CD4-positive, alpha-beta memory T cell (primary cell): ENCODE measurements around the gene EPHA5. TPM values are rescaled to one million over a fixed set of nuclear protein-coding genes. Genes with fewer than 3 reads are reported as not detected.

Experiments
- CTCF ChIA-PET: fragments of 350-600 bp; sonication (Branson Sonifier 250); formaldehyde crosslinking; loops from one replicate; lab custom pipeline; 2021; ENCODE audit warnings: inconsistent platforms; ENCODE audit not compliant: partially characterized antibody; lab: Charles Lee
- POLR2A ChIA-PET: fragments of 350-600 bp; sonication (Branson Sonifier 250); formaldehyde crosslinking; loops from one replicate; lab custom pipeline; 2021; ENCODE audit not compliant: partially characterized antibody; lab: Charles Lee
- DNase-seq, 5 donors: peaks; one replicate each; pipeline versions ENCODE4 v3.0.0 to v3.0.0-alpha.2; 2020 to 2022; ENCODE audit warnings: mixed read lengths in 1 of 5
- H3K27ac ChIP-seq: one replicate; pipeline ENCODE4 v1.7.0; 2013; ENCODE audit warnings: low read depth, low read length
- H3K27me3 ChIP-seq: 2 replicates; pipeline ENCODE4 v1.7.0; 2013; ENCODE audit warnings: mild to moderate bottlenecking, low read length, moderate library complexity; ENCODE audit not compliant: insufficient read depth
- H3K36me3 ChIP-seq: 2 replicates; pipeline ENCODE4 v1.7.0; 2013; ENCODE audit warnings: mild to moderate bottlenecking, low read length, moderate library complexity; ENCODE audit not compliant: insufficient read depth
- H3K4me1 ChIP-seq: 2 replicates; pipeline ENCODE4 v1.7.0; 2013; ENCODE audit warnings: mild to moderate bottlenecking, low read length, moderate library complexity; ENCODE audit not compliant: insufficient read depth
- H3K4me3 ChIP-seq, 2 donors: one replicate each; pipeline ENCODE4 v1.7.0; 2013; ENCODE audit warnings: low read length in 2 of 2, mild to moderate bottlenecking in 1 of 2
- H3K9me3 ChIP-seq, 2 donors: one replicate each; pipeline ENCODE4 v1.7.0; 2013; ENCODE audit warnings: low read length in 2 of 2, control low read depth in 1 of 2; ENCODE audit not compliant: control insufficient read depth in 1 of 2
- H3K27ac Mint-ChIP-seq, 7 donors: one replicate each; pipeline ENCODE4 v1.8.0; 2020 to 2021; ENCODE audit warnings: mixed read lengths in 7 of 7, mild to moderate bottlenecking in 6 of 7, inconsistent platforms in 3 of 7, moderate library complexity in 3 of 7
- H3K27me3 Mint-ChIP-seq, 2 donors: one replicate each; pipeline ENCODE4 v1.8.0; 2020 to 2021; ENCODE audit warnings: mixed read lengths in 2 of 2
- H3K36me3 Mint-ChIP-seq, 2 donors: one replicate each; pipeline ENCODE4 v1.8.0; 2020 to 2021; ENCODE audit warnings: mixed read lengths in 2 of 2, inconsistent platforms in 1 of 2, mild to moderate bottlenecking in 1 of 2
- H3K4me1 Mint-ChIP-seq, 4 donors: one replicate each; pipeline ENCODE4 v1.8.0; 2020 to 2021; ENCODE audit warnings: mixed read lengths in 4 of 4, mild to moderate bottlenecking in 1 of 4
- H3K4me3 Mint-ChIP-seq, 8 donors: one replicate each; pipeline ENCODE4 v1.8.0; 2020 to 2021; ENCODE audit warnings: mixed read lengths in 8 of 8, mild to moderate bottlenecking in 7 of 8, moderate library complexity in 6 of 8, inconsistent platforms in 3 of 8
- H3K9me3 Mint-ChIP-seq, 8 donors: one replicate each; pipeline ENCODE4 v1.8.0; 2020 to 2021; ENCODE audit warnings: mixed read lengths in 8 of 8, mild to moderate bottlenecking in 5 of 8, inconsistent platforms in 3 of 8, moderate library complexity in 1 of 8
- intact Hi-C: fragments of 100-400 bp; cut with micrococcal nuclease; formaldehyde crosslinking; loops from one replicate; pipeline ENCODE4 v1.15.1; 2023
- polyA plus RNA-seq, 2 donors: library from polyadenylated mRNA; unstranded; fragments of 300-500 nt; fragmentation: Illumina TruSeq; gene quantifications; one replicate each; pipeline ENCODE4 v1.2.3, GENCODE V29; 2021
- total RNA-seq, 2 experiments: library from RNA; stranded (reverse); gene quantifications; one replicate each; pipeline ENCODE4 v1.2.3, GENCODE V29; 2021

The EPHA5 gene
- total and polyA plus RNA-seq, 4 experiments from 2014 or later, result not detected

DNA sequence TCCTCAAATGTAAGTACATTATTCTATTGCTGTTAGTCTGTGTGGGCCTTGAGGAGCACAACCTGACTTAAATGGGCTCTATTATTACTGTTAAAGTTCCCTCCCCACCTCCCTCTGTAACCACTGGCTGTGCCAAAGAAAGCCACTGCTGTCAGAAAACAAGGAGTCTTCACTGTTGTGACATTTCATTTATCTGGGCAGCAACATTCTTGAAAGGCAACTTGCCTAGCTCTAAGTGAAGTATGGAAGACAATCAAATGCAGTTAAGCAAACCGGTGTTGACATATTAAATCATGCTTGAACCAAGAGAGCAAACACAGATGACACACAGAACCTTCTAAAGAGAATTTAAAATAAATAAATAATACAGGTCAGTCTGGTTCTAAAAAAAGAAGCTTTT lies 81.0 kb downstream of the EPHA5 start:
- H3K27me3 Mint-ChIP-seq, result no peaks in the 10 kb centered on the region
- H3K27me3 ChIP-seq, result no peaks in the 10 kb centered on the region
- intact Hi-C loops, result no loop called here
- ChIA-PET CTCF (no interaction called here), POLR2A (no interaction called here)
- H3K4me1 ChIP-seq, result no peaks in the 10 kb centered on the region
- no peak overlapping the region for H3K4me3 ChIP-seq
- H3K36me3 ChIP-seq, result no peaks in the 10 kb centered on the region
- H3K36me3 Mint-ChIP-seq, result no peaks in the 10 kb centered on the region
- no peak overlapping the region for H3K27ac ChIP-seq
- H3K4me1 Mint-ChIP-seq, result no peaks in the 10 kb centered on the region
- DNase-seq, result no peak
- H3K9me3 Mint-ChIP-seq, result peaks cover 0 to 9% (median 2%) of the 10 kb centered on the region in 8 donors
- no peaks in the 10 kb centered on the region for H3K9me3 ChIP-seq
- no peak overlapping the region for H3K4me3 Mint-ChIP-seq
- H3K27ac Mint-ChIP-seq, result no peak overlapping the region

DNA sequence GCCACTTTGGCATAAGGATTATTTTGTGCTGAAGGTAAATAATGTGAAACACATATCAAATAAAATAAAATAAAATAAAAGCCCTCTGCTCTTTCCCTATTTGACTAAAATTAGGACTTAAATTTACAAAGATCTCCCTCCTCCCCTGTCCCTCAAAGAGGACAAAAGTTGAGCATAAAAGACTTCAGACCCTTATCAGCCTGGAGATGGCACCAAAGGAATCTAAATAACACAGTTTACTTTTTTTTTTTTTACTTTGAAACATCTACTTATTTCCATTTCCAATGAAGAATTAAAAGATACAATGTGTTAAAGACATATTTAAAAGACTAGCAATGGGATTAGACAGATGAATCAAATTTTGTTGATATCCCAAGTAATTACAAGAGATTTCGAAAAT lies 89.7 kb downstream of the EPHA5 start:
- H3K36me3 ChIP-seq, result no peaks in the 10 kb centered on the region
- intact Hi-C loops, result no loop called here
- no peaks in the 10 kb centered on the region for H3K36me3 Mint-ChIP-seq
- H3K4me3 Mint-ChIP-seq, result no peak overlapping the region
- no peak overlapping the region for H3K4me3 ChIP-seq
- H3K9me3 ChIP-seq, result no peaks in the 10 kb centered on the region
- no peaks in the 10 kb centered on the region for H3K27me3 Mint-ChIP-seq
- DNase-seq, result no peak
- H3K4me1 ChIP-seq, result no peaks in the 10 kb centered on the region
- H3K27ac Mint-ChIP-seq, result no peak overlapping the region
- H3K27ac ChIP-seq, result no peak overlapping the region
- H3K27me3 ChIP-seq, result no peaks in the 10 kb centered on the region
- H3K9me3 Mint-ChIP-seq, result peaks cover 0 to 7% (median 0%) of the 10 kb centered on the region in 8 donors
- POLR2A ChIA-PET, result no interaction called here
- CTCF ChIA-PET, result no interaction called here
- no peaks in the 10 kb centered on the region for H3K4me1 Mint-ChIP-seq

DNA sequence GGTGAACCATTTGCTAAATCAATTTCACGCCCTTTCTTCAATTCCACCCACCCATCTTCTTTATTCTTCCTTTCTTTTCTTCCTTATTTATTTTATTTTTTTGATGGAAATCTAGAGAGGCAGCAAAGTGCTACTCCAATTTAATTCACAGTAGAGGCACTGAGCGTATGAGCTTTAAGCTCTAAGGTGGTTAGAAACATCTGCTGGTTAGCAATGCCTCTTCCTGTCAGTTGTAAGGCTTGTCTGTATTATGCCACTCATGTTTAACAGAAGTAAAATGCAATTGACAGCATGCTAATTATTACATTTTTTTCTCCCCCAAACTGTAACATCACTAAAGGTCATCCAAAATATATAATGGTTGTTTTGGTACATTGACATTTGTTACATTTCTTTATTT lies 103.8 kb downstream of the EPHA5 start:
- H3K9me3 Mint-ChIP-seq, result peaks cover 0 to 4% (median 2%) of the 10 kb centered on the region in 8 donors
- Histone ChIP-seq H3K27ac (no peak overlapping the region), H3K4me3 (no peak overlapping the region), H3K36me3 (no peaks in the 10 kb centered on the region), H3K9me3 (no peaks in the 10 kb centered on the region), H3K27me3 (no peaks in the 10 kb centered on the region), H3K4me1 (no peaks in the 10 kb centered on the region)
- no peaks in the 10 kb centered on the region for H3K27me3 Mint-ChIP-seq
- no peak for DNase-seq
- no peaks in the 10 kb centered on the region for H3K4me1 Mint-ChIP-seq
- H3K36me3 Mint-ChIP-seq, result no peaks in the 10 kb centered on the region
- ChIA-PET POLR2A (no interaction called here), CTCF (no interaction called here)
- no peak overlapping the region for H3K27ac Mint-ChIP-seq
- intact Hi-C loops, result no loop called here
- no peak overlapping the region for H3K4me3 Mint-ChIP-seq

DNA sequence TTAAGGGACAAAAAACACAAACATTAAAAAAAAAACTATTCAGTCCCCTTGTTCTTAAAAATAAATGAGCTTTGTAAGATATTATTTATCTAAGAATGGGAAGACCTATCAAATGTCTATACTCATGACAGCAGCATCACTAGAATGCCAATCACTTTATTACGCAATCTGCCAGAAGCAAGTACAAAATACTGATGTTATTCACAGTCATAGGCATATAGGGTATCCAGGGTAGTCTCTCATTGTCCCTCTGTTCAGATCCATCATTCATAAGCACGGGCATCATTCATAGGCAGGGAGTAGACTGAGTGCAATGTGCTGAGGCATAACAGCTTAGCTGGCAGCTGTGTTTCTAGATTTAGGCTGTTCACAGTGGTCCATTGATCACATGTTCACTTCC lies 109.1 kb downstream of the EPHA5 start:
- Histone ChIP-seq H3K27ac (no peak overlapping the region), H3K9me3 (no peaks in the 10 kb centered on the region), H3K36me3 (no peaks in the 10 kb centered on the region), H3K4me3 (no peak overlapping the region), H3K27me3 (no peaks in the 10 kb centered on the region), H3K4me1 (no peaks in the 10 kb centered on the region)
- ChIA-PET CTCF (no interaction called here), POLR2A (no interaction called here)
- intact Hi-C loops, result no loop called here
- peaks cover 0 to 9% (median 2%) of the 10 kb centered on the region in 8 donors for H3K9me3 Mint-ChIP-seq
- no peaks in the 10 kb centered on the region for H3K4me1 Mint-ChIP-seq
- no peak overlapping the region for H3K27ac Mint-ChIP-seq
- H3K27me3 Mint-ChIP-seq, result no peaks in the 10 kb centered on the region
- H3K4me3 Mint-ChIP-seq, result no peak overlapping the region
- no peak for DNase-seq
- no peaks in the 10 kb centered on the region for H3K36me3 Mint-ChIP-seq

DNA sequence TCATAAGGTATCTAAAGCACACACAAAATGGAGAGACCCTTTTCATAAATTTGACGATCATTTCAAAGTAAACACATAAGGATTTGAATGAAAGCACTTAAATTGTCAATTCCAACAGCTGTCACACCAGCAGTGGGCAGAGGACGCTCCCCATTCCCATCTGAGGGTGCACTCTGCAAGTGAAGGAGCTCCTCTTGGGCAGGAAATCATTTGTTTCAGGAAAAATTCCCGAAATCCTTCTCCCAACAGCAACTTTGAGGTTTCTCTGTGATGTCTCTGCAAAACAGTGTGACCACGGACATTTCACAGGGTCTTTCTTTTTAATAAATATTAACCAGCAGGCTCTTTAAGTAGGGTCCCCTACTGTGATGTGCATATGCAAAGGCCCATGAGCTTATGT lies 111.0 kb downstream of the EPHA5 start:
- H3K9me3 Mint-ChIP-seq, result peaks cover 0 to 9% (median 2%) of the 10 kb centered on the region in 8 donors
- H3K36me3 Mint-ChIP-seq, result no peaks in the 10 kb centered on the region
- ChIA-PET CTCF (no interaction called here), POLR2A (no interaction called here)
- H3K4me3 Mint-ChIP-seq, result no peak overlapping the region
- Histone ChIP-seq H3K4me1 (no peaks in the 10 kb centered on the region), H3K27ac (no peak overlapping the region), H3K4me3 (no peak overlapping the region), H3K36me3 (no peaks in the 10 kb centered on the region), H3K27me3 (no peaks in the 10 kb centered on the region), H3K9me3 (no peaks in the 10 kb centered on the region)
- intact Hi-C loops, result no loop called here
- no peak overlapping the region for H3K27ac Mint-ChIP-seq
- peak in 1 of 5 donors; percentile 27 for DNase-seq
- H3K27me3 Mint-ChIP-seq, result no peaks in the 10 kb centered on the region
- H3K4me1 Mint-ChIP-seq, result no peaks in the 10 kb centered on the region

DNA sequence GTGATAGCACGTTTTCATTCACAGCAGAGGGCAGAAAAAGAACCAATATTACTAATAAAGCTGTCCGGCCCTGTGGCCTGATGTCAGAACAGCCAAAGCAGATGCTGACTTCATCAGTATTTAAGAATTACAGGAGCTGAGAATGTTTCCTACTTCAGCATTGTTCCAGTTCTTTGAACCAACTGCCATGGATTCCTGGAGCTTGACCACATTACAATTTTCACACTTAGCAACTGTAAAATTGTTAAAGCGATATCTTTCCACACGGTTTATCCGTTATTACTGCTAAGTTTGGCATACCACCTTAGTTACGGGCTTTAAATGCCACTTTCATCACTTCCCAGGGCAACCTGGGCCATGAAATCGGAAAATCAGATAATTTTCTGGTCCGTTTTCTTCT lies 118.2 kb downstream of the EPHA5 start:
- peaks cover 0 to 6% (median 0%) of the 10 kb centered on the region in 8 donors for H3K9me3 Mint-ChIP-seq
- ChIA-PET CTCF (no interaction called here), POLR2A (no interaction called here)
- no peaks in the 10 kb centered on the region for H3K4me1 ChIP-seq
- H3K27ac ChIP-seq, result no peak overlapping the region
- H3K4me3 Mint-ChIP-seq, result no peak overlapping the region
- H3K4me3 ChIP-seq, result no peak overlapping the region
- H3K36me3 ChIP-seq, result no peaks in the 10 kb centered on the region
- no peaks in the 10 kb centered on the region for H3K4me1 Mint-ChIP-seq
- DNase-seq, result no peak
- no peaks in the 10 kb centered on the region for H3K27me3 ChIP-seq
- H3K27ac Mint-ChIP-seq, result no peak overlapping the region
- intact Hi-C loops, result no loop called here
- H3K36me3 Mint-ChIP-seq, result no peaks in the 10 kb centered on the region
- no peaks in the 10 kb centered on the region for H3K27me3 Mint-ChIP-seq
- H3K9me3 ChIP-seq, result no peaks in the 10 kb centered on the region

DNA sequence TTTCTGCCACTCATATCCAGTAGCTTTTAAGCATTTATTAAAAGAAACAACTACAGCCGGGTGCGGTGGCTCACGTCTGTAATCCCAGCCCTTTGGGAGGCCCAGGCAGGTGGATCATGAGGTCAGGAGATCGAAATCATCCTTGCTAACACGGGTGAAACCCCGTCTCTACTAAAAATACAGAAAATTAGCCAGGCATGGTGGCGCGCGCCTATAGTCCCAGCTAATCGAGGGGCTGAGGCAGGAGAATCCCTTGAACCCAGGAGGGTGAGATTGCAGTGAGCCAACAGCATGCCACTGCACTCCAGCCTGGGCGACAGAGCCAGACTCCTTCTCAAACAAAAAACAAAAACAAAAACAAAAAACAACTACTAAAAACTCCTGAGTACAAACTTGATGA lies 119.8 kb downstream of the EPHA5 start:
- Mint-ChIP-seq H3K36me3 (no peaks in the 10 kb centered on the region), H3K27me3 (no peaks in the 10 kb centered on the region), H3K4me3 (no peak overlapping the region), H3K9me3 (peaks cover 0 to 9% (median 0%) of the 10 kb centered on the region in 8 donors), H3K4me1 (no peaks in the 10 kb centered on the region), H3K27ac (no peak overlapping the region)
- no peak for DNase-seq
- POLR2A ChIA-PET, result no interaction called here
- Histone ChIP-seq H3K27ac (no peak overlapping the region), H3K27me3 (no peaks in the 10 kb centered on the region), H3K4me1 (no peaks in the 10 kb centered on the region), H3K9me3 (no peaks in the 10 kb centered on the region), H3K4me3 (no peak overlapping the region), H3K36me3 (no peaks in the 10 kb centered on the region)
- intact Hi-C loops, result no loop called here
- CTCF ChIA-PET, result no interaction called here

DNA sequence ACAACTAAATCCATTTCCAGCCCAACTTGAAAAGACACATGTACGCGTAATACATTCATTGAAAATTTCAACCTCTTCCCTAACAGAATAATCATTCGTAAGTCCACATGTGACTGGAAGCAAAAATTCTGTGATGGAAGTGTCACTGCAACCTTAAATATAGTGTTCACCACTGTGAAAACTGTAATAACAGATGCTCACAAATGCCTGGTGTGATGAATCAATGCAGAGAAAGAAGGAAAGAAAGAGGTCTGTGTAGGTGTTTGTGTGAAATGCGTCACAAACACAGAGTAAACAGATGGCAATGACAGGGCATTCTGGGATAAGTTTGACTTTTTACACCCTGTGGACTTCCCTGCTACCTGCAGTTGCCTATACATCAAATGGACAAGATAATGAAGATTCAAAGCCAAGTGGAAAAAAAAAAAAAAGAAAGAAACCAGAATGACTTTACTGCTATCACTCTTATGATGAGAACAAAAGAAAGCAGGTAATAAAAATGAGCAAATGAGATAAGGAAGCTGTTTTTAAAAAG lies 123.3 kb downstream of the EPHA5 start:
- no peak overlapping the region for H3K27ac Mint-ChIP-seq
- H3K36me3 Mint-ChIP-seq, result no peaks in the 10 kb centered on the region
- H3K27me3 Mint-ChIP-seq, result no peaks in the 10 kb centered on the region
- DNase-seq, result no peak
- H3K4me1 Mint-ChIP-seq, result no peaks in the 10 kb centered on the region
- Histone ChIP-seq H3K4me3 (no peak overlapping the region), H3K27me3 (no peaks in the 10 kb centered on the region), H3K36me3 (no peaks in the 10 kb centered on the region), H3K4me1 (no peaks in the 10 kb centered on the region), H3K27ac (no peak overlapping the region), H3K9me3 (no peaks in the 10 kb centered on the region)
- ChIA-PET CTCF (no interaction called here), POLR2A (no interaction called here)
- intact Hi-C loops, result no loop called here
- H3K9me3 Mint-ChIP-seq, result peaks cover 0 to 19% (median 6%) of the 10 kb centered on the region in 8 donors
- no peak overlapping the region for H3K4me3 Mint-ChIP-seq
